Left ventricle myocardium inferior (tissue), 1 donor: ENCODE data around the gene KCNC4. TPM values are rescaled to one million over a fixed set of nuclear protein-coding genes. Genes with fewer than 3 reads are reported as not detected.

ENCODE experiments used
- DNase-seq: peaks from one replicate; pipeline ENCODE4 v3.0.0-alpha.2; 2020
- H3K27ac ChIP-seq: fragments of 200-600 bp; replicated peaks from 2 replicates; pipeline ENCODE4 v1.8.0; 2021
- H3K27me3 ChIP-seq: fragments of 200-600 bp; 2 replicates; pipeline ENCODE4 v1.8.0; 2021; ENCODE audit warnings: low read depth
- H3K36me3 ChIP-seq: fragments of 200-600 bp; 2 replicates; pipeline ENCODE4 v1.8.0; 2021
- H3K4me1 ChIP-seq: fragments of 200-600 bp; 2 replicates; pipeline ENCODE4 v1.8.0; 2021
- H3K4me3 ChIP-seq: fragments of 200-600 bp; 2 replicates; pipeline ENCODE4 v1.8.0; 2021; ENCODE audit warnings: mild to moderate bottlenecking, moderate library complexity
- H3K9me3 ChIP-seq: fragments of 200-600 bp; replicated peaks from 2 replicates; pipeline ENCODE4 v1.8.0; 2021
- CTCF ChIP-seq: fragments of 200-600 bp; IDR thresholded peaks from 2 replicates; pipeline ENCODE4 v1.8.0; 2021; ENCODE audit warnings: antibody characterized with exemption, mild to moderate bottlenecking, borderline replicate concordance
- intact Hi-C: fragments of 100-400 bp; cut with micrococcal nuclease; formaldehyde crosslinking; loops from one replicate; pipeline ENCODE4 v1.11.0; 2022
- total RNA-seq: library from RNA; stranded (reverse); fragmentation: NEBNext Ultra II Directional; extraction: Animal tissue kit (Norgen Biotek cat#: 25700); gene quantifications from one replicate; pipeline ENCODE4 v1.2.1, GENCODE V29; 2021
- donor health status: DM: no; HTN: yes; CAD: no; lungs with severe emphysema.

The KCNC4 gene
- total RNA-seq, 1 donor from 2014 or later, result 6.1 TPM

GRCh38 chr1:110218739-110219138, 8.6 kb downstream of the KCNC4 start:
- TF ChIP-seq CTCF, result no peak
- peaks cover 8% of the 10 kb centered on the region for H3K36me3 ChIP-seq
- no peaks in the 10 kb centered on the region for H3K9me3 ChIP-seq
- H3K27me3 ChIP-seq, result no peaks in the 10 kb centered on the region
- intact Hi-C loops, result no loop called here
- H3K4me3 ChIP-seq, result no peak overlapping the region
- peaks cover 20% of the 10 kb centered on the region for H3K4me1 ChIP-seq
- no peak for DNase-seq
- H3K27ac ChIP-seq, result no peak overlapping the region

GRCh38 chr1:110220324-110220723, 10.2 kb downstream of the KCNC4 start:
- Histone ChIP-seq H3K4me1 (peaks cover 4% of the 10 kb centered on the region), H3K27ac (no peak overlapping the region), H3K4me3 (no peak overlapping the region), H3K27me3 (no peaks in the 10 kb centered on the region), H3K9me3 (no peaks in the 10 kb centered on the region), H3K36me3 (peaks cover 10% of the 10 kb centered on the region)
- intact Hi-C loops, result no loop called here
- TF ChIP-seq CTCF, result no peak
- DNase-seq, result no peak

GRCh38 chr1:110221119-110221518, 11.0 kb downstream of the KCNC4 start:
- TF ChIP-seq CTCF, result no peak
- Histone ChIP-seq H3K27me3 (no peaks in the 10 kb centered on the region), H3K27ac (no peak overlapping the region), H3K9me3 (no peaks in the 10 kb centered on the region), H3K4me3 (no peak overlapping the region), H3K4me1 (no peaks in the 10 kb centered on the region), H3K36me3 (peaks cover 10% of the 10 kb centered on the region)
- intact Hi-C loops, result no loop called here
- no peak for DNase-seq

- no peak for TF ChIP-seq CTCF
- no peaks in the 10 kb centered on the region for H3K27me3 ChIP-seq
- H3K4me3 ChIP-seq, result no peak overlapping the region
These were observed 13.0 kb downstream of the KCNC4 start for GRCh38 chr1:110223127-110223526.

GRCh38 chr1:110223581-110223980, 13.5 kb downstream of the KCNC4 start:
- H3K27me3 ChIP-seq, result no peaks in the 10 kb centered on the region
- no peak overlapping the region for H3K27ac ChIP-seq
- H3K4me3 ChIP-seq, result no peak overlapping the region
- DNase-seq, result no peak
- no peak for TF ChIP-seq CTCF
- intact Hi-C loops, result no loop called here
- H3K4me1 ChIP-seq, result no peaks in the 10 kb centered on the region
- H3K9me3 ChIP-seq, result no peaks in the 10 kb centered on the region
- H3K36me3 ChIP-seq, result peaks cover 10% of the 10 kb centered on the region

More at GRCh38 chr1:110223127-110223526, 13.0 kb downstream of the KCNC4 start:
- Histone ChIP-seq H3K9me3 (no peaks in the 10 kb centered on the region), H3K36me3 (peaks cover 10% of the 10 kb centered on the region), H3K27ac (no peak overlapping the region), H3K4me1 (no peaks in the 10 kb centered on the region)
- no peak for DNase-seq
- intact Hi-C loops, result no loop called here
